ENCODE data around the gene FXYD5. TPM values are rescaled to one million over a fixed set of nuclear protein-coding genes. Genes with fewer than 3 reads are reported as not detected.

FXYD5 gene
- total RNA-seq, 1 experiment from 2014 or later: 100 TPM

DNA sequence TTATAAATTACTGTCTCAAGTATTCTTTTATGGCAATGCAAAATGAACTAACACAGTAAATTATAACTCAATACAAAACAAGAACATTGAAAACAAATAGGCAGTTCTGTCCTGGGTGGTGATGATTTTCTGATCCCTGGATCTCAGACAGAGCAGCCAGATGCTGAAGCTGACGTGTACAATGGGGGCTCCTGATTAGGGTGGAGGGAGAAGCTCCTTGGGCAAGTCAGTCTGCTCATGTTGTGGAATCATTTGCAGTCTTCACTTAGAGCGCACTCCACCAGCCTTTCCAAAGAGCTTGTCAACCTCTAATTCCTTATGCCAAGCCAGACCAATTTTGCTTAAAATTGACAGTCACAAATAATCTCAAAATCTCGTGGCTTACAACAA lies 21.6 kb downstream of the FXYD5 start:
- no CpG with 5 or more reads among the region's 3 CpGs for WGBS (ENCODE audit: extremely low coverage, insufficient read length, low lambda C conversion rate)
- Histone ChIP-seq H2AFZ (ENCODE audit: low read length) (no peak overlapping the region), H2BK20ac (ENCODE audit: low read depth, low read length, poor library complexity, severe bottlenecking) (no peak overlapping the region), H2AK5ac (ENCODE audit: insufficient read length, low read length) (no peak overlapping the region), H2BK15ac (ENCODE audit: low read depth, low read length) (no peak overlapping the region), H3K27ac (ENCODE audit: insufficient read length, low read depth, low read length) (no peak overlapping the region), H2BK120ac (ENCODE audit: low read depth, low read length, poor library complexity, severe bottlenecking) (no peak overlapping the region), H2BK12ac (ENCODE audit: insufficient read length, low read depth, low read length) (no peak overlapping the region), H4K5ac (ENCODE audit: insufficient read length, low read depth, low read length) (no peak overlapping the region), H3K4me1 (ENCODE audit: insufficient read depth, low read length) (no peaks in the 10 kb centered on the region), H3K79me2 (ENCODE audit: insufficient read depth, low read length) (no peaks in the 10 kb centered on the region), H4K91ac (ENCODE audit: insufficient read length, low read depth, low read length) (no peak overlapping the region), H3K18ac (ENCODE audit: insufficient read length, low read depth, low read length) (no peak overlapping the region), H3K4me2 (ENCODE audit: insufficient read depth, insufficient read length, low read length) (no peak overlapping the region), H2BK5ac (ENCODE audit: insufficient read length, low read length) (no peak overlapping the region), H3T11ph (ENCODE audit: low read length) (no peak overlapping the region), H3K56ac (ENCODE audit: insufficient read length, low read depth, low read length) (no peak overlapping the region), H3K79me1 (ENCODE audit: insufficient read depth, low read depth, low read length, poor library complexity, severe bottlenecking) (no peaks in the 10 kb centered on the region), H3K14ac (ENCODE audit: insufficient read depth, low read length) (no peak overlapping the region), H4K20me1 (ENCODE audit: control insufficient read depth, insufficient read depth, insufficient read length) (no peaks in the 10 kb centered on the region), H3K9ac (ENCODE audit: extremely low read depth, insufficient read length, low read length) (no peak overlapping the region), H3K23me2 (ENCODE audit: insufficient read length, low read depth, low read length, poor library complexity, severe bottlenecking) (no peaks in the 10 kb centered on the region), H3K27me3 (ENCODE audit: insufficient read depth, low read length) (no peaks in the 10 kb centered on the region; the same call in 1 of the 2 replicates), H3K4ac (ENCODE audit: low read depth, low read length) (no peak overlapping the region), H4K8ac (replicated peaks; ENCODE audit: insufficient read length, low read depth, low read length) (no peak overlapping the region), H3K23ac (ENCODE audit: insufficient read length, low read depth, low read length) (no peak overlapping the region), H3K9me3 (ENCODE audit: control insufficient read depth, low read depth, low read length) (no peaks in the 10 kb centered on the region)
- peaks cover 5% of the 10 kb centered on the region; the same call in 1 of the 2 replicates for H3K27me3 Mint-ChIP-seq (ENCODE audit: low read depth)
- TF ChIP-seq, protein P1, sequence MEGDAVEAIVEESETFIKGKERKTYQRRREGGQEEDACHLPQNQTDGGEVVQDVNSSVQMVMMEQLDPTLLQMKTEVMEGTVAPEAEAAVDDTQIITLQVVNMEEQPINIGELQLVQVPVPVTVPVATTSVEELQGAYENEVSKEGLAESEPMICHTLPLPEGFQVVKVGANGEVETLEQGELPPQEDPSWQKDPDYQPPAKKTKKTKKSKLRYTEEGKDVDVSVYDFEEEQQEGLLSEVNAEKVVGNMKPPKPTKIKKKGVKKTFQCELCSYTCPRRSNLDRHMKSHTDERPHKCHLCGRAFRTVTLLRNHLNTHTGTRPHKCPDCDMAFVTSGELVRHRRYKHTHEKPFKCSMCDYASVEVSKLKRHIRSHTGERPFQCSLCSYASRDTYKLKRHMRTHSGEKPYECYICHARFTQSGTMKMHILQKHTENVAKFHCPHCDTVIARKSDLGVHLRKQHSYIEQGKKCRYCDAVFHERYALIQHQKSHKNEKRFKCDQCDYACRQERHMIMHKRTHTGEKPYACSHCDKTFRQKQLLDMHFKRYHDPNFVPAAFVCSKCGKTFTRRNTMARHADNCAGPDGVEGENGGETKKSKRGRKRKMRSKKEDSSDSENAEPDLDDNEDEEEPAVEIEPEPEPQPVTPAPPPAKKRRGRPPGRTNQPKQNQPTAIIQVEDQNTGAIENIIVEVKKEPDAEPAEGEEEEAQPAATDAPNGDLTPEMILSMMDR (conservative IDR thresholded peaks at IDR 0.05): no peak
- peaks cover 5 to 6% of the 10 kb centered on the region in 2 experiments for H3K4me1 Mint-ChIP-seq
- peaks cover 12 to 21% (median 20%) of the 10 kb centered on the region in 3 experiments; a peak in 6 of 7 replicates for H3K36me3 Mint-ChIP-seq (ENCODE audit: insufficient read depth in 1 of 3, low read depth in 3 of 3)
- peaks cover 8 to 15% of the 10 kb centered on the region in 2 experiments; a peak in 4 of 5 replicates for H3K9me3 Mint-ChIP-seq
- H3K27ac Mint-ChIP-seq: no peak overlapping the region; a peak in 1 of 7 replicates
- DNase-seq: peak; percentile 12
- H3K4me3 Mint-ChIP-seq: no peak overlapping the region
